ENCODE results near the gene ZSCAN26. TPM values are rescaled to one million over a fixed set of nuclear protein-coding genes. Genes with fewer than 3 reads are reported as not detected.
A peak's percentile ranks its signal among the peaks of the same experiment; 100 is the strongest.

The ZSCAN26 gene
- polyA plus RNA-seq, 1 of the 3 experiments (the other 2 are of a cell fraction), result 11.0 TPM

GRCh38 chr6:28282926-28283325 is 16.0 kb downstream of the ZSCAN26 start:
- Histone ChIP-seq H3K9ac (no peak overlapping the region), H3K79me2 (ENCODE audit: insufficient read depth) (peaks cover 22% of the 10 kb centered on the region; the same call in 1 of the 2 replicates), H3K27me3 (ENCODE audit: insufficient read depth) (no peaks in the 10 kb centered on the region), H3K9me2 (no peaks in the 10 kb centered on the region), H4K20me1 (ENCODE audit: insufficient read depth) (no peaks in the 10 kb centered on the region), H3K4me1 (ENCODE audit: control insufficient read depth in 1 of 2, insufficient read depth in 2 of 2, low read depth in 1 of 2, low read length in 1 of 2) (peaks cover 0 to 7% of the 10 kb centered on the region in 2 experiments; a peak in 2 of 4 replicates), H3F3A (replicated peaks; ENCODE audit: insufficient read depth) (peaks cover 4% of the 10 kb centered on the region), H3K4me2 (no peak overlapping the region), H2AFZ (ENCODE audit: low read depth) (no peak overlapping the region), H3K9me3 (no peaks in the 10 kb centered on the region), H3K27ac (ENCODE audit: low read depth in 2 of 2, low read length in 1 of 2) (no peak overlapping the region), H3K36me3 (replicated peaks in 1 of 2; ENCODE audit: control insufficient read depth in 1 of 2, insufficient read depth in 2 of 2, low read length in 1 of 2) (peaks cover 32 to 44% of the 10 kb centered on the region in 2 experiments), H3K4me3 (ENCODE audit: low read depth in 2 of 2, low read length in 1 of 2) (peak overlapping the region in 1 of 2 experiments; percentile 93; a peak in 1 of 4 replicates)
- ChIA-PET CTCF (interaction anchor here (0.9 to 1.2 kb wide), 2 partner anchors 65 to 73 kb away, joined by 3 to 4 read pairs; no protein-coding TSS in a partner anchor), POLR2A (interaction anchor here (1.7 to 2.6 kb wide), 2 partner anchors 16 to 53 kb away, joined by 5 to 14 read pairs; partner anchors contain the start of genes ZSCAN26 and ZSCAN31)
- WGBS (ENCODE audit: low lambda C conversion rate), result 100% methylated on average over 2 of the region's 2 CpGs
- no peak for TF ChIP-seq USF1 (IDR thresholded peaks at IDR 0.05; ENCODE audit: borderline replicate concordance, low read depth)
- TF ChIP-seq USF2 (IDR thresholded peaks at IDR 0.05; ENCODE audit: borderline replicate concordance, low read depth, low read length), result no peak
- TF ChIP-seq ZBTB33 (IDR thresholded peaks at IDR 0.05; ENCODE audit: borderline replicate concordance, low read depth), result no peak
- TF ChIP-seq RAD21 (IDR thresholded peaks at IDR 0.05; ENCODE audit: low read length), result no peak
- no peak for TF ChIP-seq FOXJ3 (CRISPR knock-in tag; IDR thresholded peaks at IDR 0.05)
- TF ChIP-seq PBX3 (IDR thresholded peaks at IDR 0.05), result no peak
- DNase-seq, result no peak

- Histone ChIP-seq H3K4me2 (no peak overlapping the region), H3K79me2 (ENCODE audit: insufficient read depth) (no peaks in the 10 kb centered on the region), H4K20me1 (ENCODE audit: insufficient read depth) (no peaks in the 10 kb centered on the region), H2AFZ (ENCODE audit: low read depth) (no peak overlapping the region), H3K27me3 (ENCODE audit: insufficient read depth) (no peaks in the 10 kb centered on the region), H3K36me3 (replicated peaks in 1 of 2; ENCODE audit: control insufficient read depth in 1 of 2, insufficient read depth in 2 of 2, low read length in 1 of 2) (peaks cover 26 to 44% of the 10 kb centered on the region in 2 experiments), H3K4me3 (ENCODE audit: low read depth in 2 of 2, low read length in 1 of 2) (no peak overlapping the region), H3F3A (replicated peaks; ENCODE audit: insufficient read depth) (no peaks in the 10 kb centered on the region), H3K9me2 (no peaks in the 10 kb centered on the region), H3K27ac (ENCODE audit: low read depth in 2 of 2, low read length in 1 of 2) (no peak overlapping the region), H3K9me3 (no peaks in the 10 kb centered on the region), H3K9ac (no peak overlapping the region), H3K4me1 (ENCODE audit: control insufficient read depth in 1 of 2, insufficient read depth in 2 of 2, low read depth in 1 of 2, low read length in 1 of 2) (no peaks in the 10 kb centered on the region)
- no peak for DNase-seq
- no peak for TF ChIP-seq RFX5 (IDR thresholded peaks at IDR 0.05; ENCODE audit: low read length)
- no peak for TF ChIP-seq JUND (IDR thresholded peaks at IDR 0.05)
- TF ChIP-seq RAD21 (IDR thresholded peaks at IDR 0.05; ENCODE audit: low read length), result no peak
- TF ChIP-seq NRF1 (IDR thresholded peaks at IDR 0.05; ENCODE audit: low read depth, low read length), result no peak
- TF ChIP-seq USF2 (IDR thresholded peaks at IDR 0.05; ENCODE audit: borderline replicate concordance, low read depth, low read length), result no peak
- TF ChIP-seq EP300 (IDR thresholded peaks at IDR 0.05; ENCODE audit: borderline replicate concordance in 1 of 2, low read depth in 1 of 2, low read length in 1 of 2), result no peak
- no peak for TF ChIP-seq MEF2A (IDR thresholded peaks at IDR 0.05; ENCODE audit: borderline replicate concordance, low read depth)
- no peak for TF ChIP-seq EZH2phosphoT487 (IDR thresholded peaks at IDR 0.05; ENCODE audit: borderline replicate concordance, low read depth)
- no peak for TF ChIP-seq TAF1 (IDR thresholded peaks at IDR 0.05; ENCODE audit: borderline replicate concordance, low read depth, low read length)
- TF ChIP-seq REST (IDR thresholded peaks at IDR 0.05; ENCODE audit: low read depth, low read length), result no peak
- TF ChIP-seq ELF1 (IDR thresholded peaks at IDR 0.05), result no peak
- no peak for TF ChIP-seq SMC3 (IDR thresholded peaks at IDR 0.05; ENCODE audit: low read depth, low read length)
- no peak for TF ChIP-seq TEAD4 (IDR thresholded peaks at IDR 0.05; ENCODE audit: borderline replicate concordance, insufficient read depth)
- POLR2A ChIA-PET, result no interaction called here
- CTCF ChIA-PET, result no interaction called here
These were observed 24.6 kb downstream of the ZSCAN26 start for GRCh38 chr6:28291573-28291972.
